GM12878 (cell line): Measurements from ENCODE around the gene IQGAP3. TPM values are rescaled to one million over a fixed set of nuclear protein-coding genes. Genes with fewer than 3 reads are reported as not detected.

Experiments
- ATAC-seq: fragments of 200-7000 bp; cut with Tn5 transposase; 3 replicates; pipeline ENCODE4 v1.9.1; 2020; ENCODE audit warnings: mild to moderate bottlenecking, moderate library complexity
- BruUV-seq: library from RNA; stranded (reverse); fragments of 400-500 nt; replicated peaks from 2 replicates; lab custom pipeline; 2021; lab: Mats Ljungman, UMichigan
- CTCF ChIA-PET: fragments of 300-600 bp; sonication (Branson Sonifier 250); formaldehyde crosslinking; extraction: SDS; loops from one replicate; lab custom pipeline; 2021; ENCODE audit warnings: inconsistent platforms; lab: Yijun Ruan, JAX
- POLR2A ChIA-PET: fragments of 350-600 bp; formaldehyde crosslinking; extraction: SDS; loops from one replicate; lab custom pipeline; 2021; ENCODE audit warnings: inconsistent platforms; lab: Charles Lee
- RAD21 ChIA-PET: fragments of 300-600 bp; sonication (Branson Sonifier 250); formaldehyde crosslinking; loops from one replicate; lab custom pipeline; 2023; ENCODE audit warnings: antibody characterized with exemption; ENCODE audit not compliant: unreplicated experiment; lab: Charles Lee
- SMC1A ChIA-PET: fragments of 300-600 bp; sonication (Branson Sonifier 250); formaldehyde crosslinking; loops from one replicate; lab custom pipeline; 2023; ENCODE audit not compliant: unreplicated experiment, uncharacterized antibody; lab: Charles Lee
- DNase-seq: peaks from one replicate; pipeline ENCODE4 v3.0.0-alpha.2; 2011; ENCODE audit warnings: low read depth, low spot score
- FAIRE-seq: peaks from 3 replicates; lab custom pipeline; 2011; peaks lifted over from hg19 to GRCh38; lab: Jason Lieb, UNC
- H2AFZ ChIP-seq: 2 replicates; pipeline ENCODE4 v1.6.0; 2011; ENCODE audit warnings: low read depth, low read length, control low read depth; ENCODE audit not compliant: control insufficient read depth
- H3K27ac ChIP-seq: 2 replicates; pipeline ENCODE4 v1.5.1; 2011; ENCODE audit warnings: control low read depth; ENCODE audit not compliant: control insufficient read depth, insufficient read depth
- H3K27me3 ChIP-seq, 2 experiments: replicated peaks in 1 of 2; 2 replicates each; pipeline versions ENCODE4 v1.6.0 to v1.6.1; 2011; ENCODE audit warnings: low read length in 1 of 2; ENCODE audit not compliant: control insufficient read depth in 2 of 2, insufficient read depth in 2 of 2
- H3K36me3 ChIP-seq, 2 experiments: 2 replicates each; pipeline ENCODE4 v1.5.1; 2011; ENCODE audit warnings: low read length in 1 of 2; ENCODE audit not compliant: control insufficient read depth in 2 of 2, insufficient read depth in 2 of 2
- H3K4me1 ChIP-seq: 2 replicates; pipeline ENCODE4 v1.6.1; 2011; ENCODE audit warnings: mild to moderate bottlenecking, low read length, moderate library complexity, mixed read lengths; ENCODE audit not compliant: control insufficient read depth, insufficient read depth
- H3K4me2 ChIP-seq: 2 replicates; pipeline ENCODE4 v1.6.0; 2011; ENCODE audit warnings: control low read depth; ENCODE audit not compliant: control insufficient read depth, insufficient read depth
- H3K4me3 ChIP-seq: fragments of 200-600 bp; sonication (generic); 2 replicates; pipeline ENCODE4 v1.5.1; 2016
- H3K79me2 ChIP-seq: 2 replicates; pipeline ENCODE4 v1.6.0; 2011; ENCODE audit warnings: low read length; ENCODE audit not compliant: control insufficient read depth, insufficient read depth
- H3K9ac ChIP-seq: 2 replicates; pipeline ENCODE4 v1.8.0; 2011; ENCODE audit warnings: low read length, control low read depth, mixed read lengths; ENCODE audit not compliant: control insufficient read depth, insufficient read depth
- H3K9me3 ChIP-seq: replicated peaks from 3 replicates; pipeline ENCODE4 v1.5.1; 2011; ENCODE audit warnings: mild to moderate bottlenecking, low read length; ENCODE audit not compliant: control insufficient read depth, insufficient read depth
- H4K20me1 ChIP-seq: 2 replicates; pipeline ENCODE4 v1.6.0; 2011; ENCODE audit not compliant: control insufficient read depth, insufficient read depth
- BCL11A ChIP-seq: IDR thresholded peaks from 2 replicates; pipeline ENCODE4 v1.6.1; 2011; ENCODE audit warnings: low read depth, low read length
- CTCF ChIP-seq, 3 experiments: IDR thresholded peaks in 2 of 3; conservative IDR thresholded peaks in 1 of 3; 2 replicates each; pipeline ENCODE4 v1.5.1; 2011; ENCODE audit warnings: low read depth in 3 of 3, low read length in 3 of 3, mild to moderate bottlenecking in 3 of 3, control low read depth in 2 of 3, moderate library complexity in 2 of 3, inconsistent platforms in 1 of 3, mixed read lengths in 1 of 3; ENCODE audit not compliant: control insufficient read depth in 2 of 3, insufficient read depth in 1 of 3; ENCODE audit errors: extremely low read depth in 1 of 3
- CUX1 ChIP-seq: IDR thresholded peaks from 2 replicates; pipeline ENCODE4 v1.6.1; 2012; ENCODE audit warnings: improper control_type of control experiment, low read depth, low read length; ENCODE audit not compliant: insufficient replicate concordance
- ETV6 ChIP-seq, 2 experiments: fragments of 450-650 bp in 1 of 2; IDR thresholded peaks in 1 of 2; conservative IDR thresholded peaks in 1 of 2; 2 replicates each; pipeline ENCODE4 v1.6.1; 2014; ENCODE audit warnings: antibody characterized with exemption in 1 of 2, borderline replicate concordance in 1 of 2, low read depth in 1 of 2, mild to moderate bottlenecking in 1 of 2, moderate library complexity in 1 of 2
- HDAC6 ChIP-seq: fragments of 200-600 bp; sonication (generic); IDR thresholded peaks from one replicate; pipeline ENCODE4 v1.8.0; 2017; ENCODE audit warnings: antibody characterized with exemption; ENCODE audit not compliant: unreplicated experiment
- IKZF1 ChIP-seq: fragments of 450-650 bp; conservative IDR thresholded peaks from 2 replicates; pipeline ENCODE4 v1.6.1; 2017; ENCODE audit warnings: antibody characterized with exemption, mild to moderate bottlenecking
- KDM1A ChIP-seq: fragments of 200-600 bp; sonication (generic); IDR thresholded peaks from 2 replicates; pipeline ENCODE4 v1.6.1; 2016; ENCODE audit warnings: borderline replicate concordance
- MEF2A ChIP-seq: IDR thresholded peaks from 2 replicates; pipeline ENCODE4 v1.6.1; 2011; ENCODE audit warnings: low read depth, mild to moderate bottlenecking, low read length, moderate library complexity; ENCODE audit not compliant: insufficient read depth
- NFYB ChIP-seq: IDR thresholded peaks from 2 replicates; pipeline ENCODE4 v1.6.1; 2011; ENCODE audit warnings: low read depth, mild to moderate bottlenecking, low read length, improper control_type of control experiment, moderate library complexity; ENCODE audit not compliant: insufficient read depth
- PBX3 ChIP-seq: IDR thresholded peaks from 2 replicates; pipeline ENCODE4 v1.6.1; 2011; ENCODE audit warnings: mild to moderate bottlenecking, low read depth, low read length, moderate library complexity; ENCODE audit not compliant: insufficient replicate concordance
- RCOR1 ChIP-seq: conservative IDR thresholded peaks from 2 replicates; pipeline ENCODE4 v1.6.1; 2012; ENCODE audit warnings: low read depth, low read length, improper control_type of control experiment
- WRNIP1 ChIP-seq: IDR thresholded peaks from 2 replicates; pipeline ENCODE4 v1.6.1; 2011; ENCODE audit warnings: low read depth, low read length, improper control_type of control experiment, borderline replicate concordance
- YBX1 ChIP-seq: fragments of 450-650 bp; IDR thresholded peaks from 2 replicates; pipeline ENCODE4 v1.6.1; 2016; ENCODE audit warnings: antibody characterized with exemption
- YY1 ChIP-seq: IDR thresholded peaks from 2 replicates; pipeline ENCODE4 v1.6.1; 2011; ENCODE audit warnings: low read depth, mild to moderate bottlenecking, low read length
- ZNF207 ChIP-seq: fragments of 450-650 bp; IDR thresholded peaks from 2 replicates; pipeline ENCODE4 v1.6.1; 2014; ENCODE audit warnings: antibody characterized with exemption, mild to moderate bottlenecking, borderline replicate concordance
- ZNF622 ChIP-seq: fragments of 450-650 bp; IDR thresholded peaks from 2 replicates; pipeline ENCODE4 v1.6.1; 2017; ENCODE audit warnings: mild to moderate bottlenecking, inconsistent platforms
- WGBS: methylation state at CpG from one replicate; pipeline ENCODE4 v1.1.6; 2016; ENCODE audit warnings: low lambda C conversion rate; ENCODE audit not compliant: insufficient replicate concordance, insufficient coverage; ENCODE audit errors: missing lambda C conversion rate; 5-methylcytosine and 5-hydroxymethylcytosine counted together
- in situ Hi-C: fragments of 300-500 bp; cut with MboI; formaldehyde crosslinking; loops from 9 replicates; pipeline ENCODE4 v1.14.3; 2018; ENCODE audit warnings: mixed read lengths
- intact Hi-C: fragments of 100-400 bp; cut with micrococcal nuclease; formaldehyde crosslinking; loops from one replicate; pipeline ENCODE4 v1.14.2; 2022; ENCODE audit not compliant: unreplicated experiment
- polyA plus RNA-seq, 11 experiments: library from polyadenylated mRNA; depleted of rRNA in 4 of 11; unstranded in 6 of 11; stranded (reverse) in 5 of 11; fragments of >200 nt; fragmentation: Nextera tagmentation in 4 of 11; fragmentation: Illumina TruSeq in 1 of 11; extraction: Ambion mirVana in 4 of 11; extraction: Trizol in 1 of 11; gene quantifications; 1 replicate in 1 of 11; 2 replicates in 10 of 11; pipeline versions ENCODE4 v1.2.1 to v1.2.3, GENCODE V29; 2011 to 2016; ENCODE audit warnings: inconsistent platforms in 2 of 11, missing spikeins in 2 of 11, low read depth in 1 of 11
- total RNA-seq, 4 experiments: library from RNA; depleted of rRNA in 3 of 4; stranded (reverse); fragments of >200 nt in 3 of 4; fragmentation: Illumina TruSeq in 1 of 4; extraction: Trizol in 1 of 4; gene quantifications; 2 replicates each; pipeline versions ENCODE4 v1.2.1 to v1.2.3, GENCODE V29; 2013 to 2021

Gene IQGAP3
- total and polyA plus RNA-seq, 10 of the 15 experiments (the other 5 are each of a cell fraction or from before 2014, with no cell fraction given), result 1.1 to 10.7 (median 7.9) TPM

GRCh38 chr1:156553860-156554485 is 18.4 kb downstream of the IQGAP3 start:
- BruUV-seq, result no TSS peak
- in situ Hi-C loops, result no loop called here
- RAD21 ChIA-PET, result no interaction called here
- 91% methylated on average over 6 of the region's 6 CpGs for WGBS
- no peak overlapping the region for H3K9ac ChIP-seq
- DNase-seq, result no peak
- intact Hi-C loops, result no loop called here
- SMC1A ChIA-PET, result interaction anchor here (0.9 to 1.3 kb wide), 2 partner anchors 12 to 13 kb away, joined by 3 read pairs; no protein-coding TSS in a partner anchor
- H3K27me3 ChIP-seq, result no peaks in the 10 kb centered on the region
- no peak overlapping the region for H3K4me2 ChIP-seq
- H3K4me3 ChIP-seq, result no peak overlapping the region
- H3K27ac ChIP-seq, result no peak overlapping the region
- no peak overlapping the region for H2AFZ ChIP-seq
- no peak for ATAC-seq
- CTCF ChIA-PET, result no interaction called here
- POLR2A ChIA-PET, result interaction anchor here (0.5 kb wide), 1 partner anchor 238 kb away, joined by 8 read pairs; no protein-coding TSS in a partner anchor
- H3K36me3 ChIP-seq, result peaks cover 0 to 2% of the 10 kb centered on the region in 2 experiments; a peak in 2 of 4 replicates
- H3K79me2 ChIP-seq, result no peaks in the 10 kb centered on the region
- no peaks in the 10 kb centered on the region for H3K4me1 ChIP-seq
- no peaks in the 10 kb centered on the region for H3K9me3 ChIP-seq
- no peak for FAIRE-seq
- H4K20me1 ChIP-seq, result no peaks in the 10 kb centered on the region
- TF ChIP-seq CTCF (IDR thresholded peaks at IDR 0.05 in 2 of 3, conservative IDR thresholded peaks at IDR 0.05 in 1 of 3; ENCODE audit: control insufficient read depth in 2 of 3, extremely low read depth in 1 of 3, insufficient read depth in 1 of 3, low read depth in 3 of 3, low read length in 3 of 3) (no peak), YBX1 (no peak), KDM1A (no peak), ETV6 (conservative IDR thresholded peaks at IDR 0.05 in 1 of 2, IDR thresholded peaks at IDR 0.05 in 1 of 2; ENCODE audit: borderline replicate concordance in 1 of 2, low read depth in 1 of 2) (no peak), IKZF1 (no peak), YY1 (no peak), MEF2A (no peak), RCOR1 (no peak), NFYB (no peak), CUX1 (no peak), BCL11A (no peak), PBX3 (no peak), WRNIP1 (no peak), HDAC6 (no peak), ZNF622 (no peak), ZNF207 (no peak)
